Cardiac muscle cell (in vitro differentiated cells and primary cell): ENCODE data around the gene USP48. TPM values are rescaled to one million over a fixed set of nuclear protein-coding genes. Genes with fewer than 3 reads are reported as not detected.
A peak's percentile ranks its signal among the peaks of the same experiment; 100 is the strongest.

Experiments
- DNase-seq, 2 donors: peaks; one replicate each; pipeline versions ENCODE4 v3.0.0 to v3.0.0-alpha.2; 2010 to 2017; ENCODE audit warnings: low read depth in 1 of 2, low spot score in 1 of 2
- H3K27ac ChIP-seq: fragments of 200-600 bp; sonication (generic); 2 replicates; pipeline ENCODE4 v1.5.1; 2016
- H3K27me3 ChIP-seq: fragments of 200-600 bp; sonication (generic); 2 replicates; pipeline ENCODE4 v1.6.0; 2016; ENCODE audit warnings: control low read depth
- H3K36me3 ChIP-seq: fragments of 200-600 bp; sonication (generic); 2 replicates; pipeline ENCODE4 v1.5.1; 2016; ENCODE audit warnings: control low read depth
- H3K4me1 ChIP-seq: fragments of 200-600 bp; sonication (generic); 2 replicates; pipeline ENCODE4 v1.8.1; 2017; ENCODE audit warnings: low read depth, mild to moderate bottlenecking, mixed run types
- H3K4me3 ChIP-seq: fragments of 200-600 bp; sonication (generic); 2 replicates; pipeline ENCODE4 v1.5.1; 2016; ENCODE audit warnings: mild to moderate bottlenecking
- H3K9me3 ChIP-seq: fragments of 200-600 bp; sonication (generic); 2 replicates; pipeline ENCODE4 v1.5.1; 2017; ENCODE audit warnings: low read depth, mild to moderate bottlenecking, control low read depth
- CTCF ChIP-seq: IDR thresholded peaks from 2 replicates; pipeline ENCODE4 v1.5.1; 2012; ENCODE audit warnings: low read depth, mild to moderate bottlenecking, low read length
- polyA plus RNA-seq: library from polyadenylated mRNA; unstranded; fragments of >200 nt; fragmentation: Nextera tagmentation; extraction: Ambion mirVana; gene quantifications from 2 replicates; pipeline ENCODE4 v1.2.1, GENCODE V29; 2016
- total RNA-seq: library from RNA; depleted of rRNA; stranded (reverse); fragments of >200 nt; gene quantifications from 2 replicates; pipeline ENCODE4 v1.2.3, GENCODE V29; 2016

The USP48 gene
- total and polyA plus RNA-seq, 2 experiments from 2014 or later, result 29.6 to 52.4 TPM

GRCh38 chr1:21716169-21716568 lies 66.8 kb downstream of the USP48 start:
- TF ChIP-seq CTCF, result no peak
- Histone ChIP-seq H3K36me3 (peaks cover 45% of the 10 kb centered on the region), H3K4me1 (no peaks in the 10 kb centered on the region), H3K9me3 (no peaks in the 10 kb centered on the region), H3K4me3 (no peak overlapping the region), H3K27me3 (no peaks in the 10 kb centered on the region), H3K27ac (no peak overlapping the region)
- no peak for DNase-seq

- DNase-seq, result no peak
- TF ChIP-seq CTCF, result no peak
- H3K27me3 ChIP-seq, result no peaks in the 10 kb centered on the region
- H3K36me3 ChIP-seq, result peaks cover 13% of the 10 kb centered on the region
- H3K9me3 ChIP-seq, result no peaks in the 10 kb centered on the region
- H3K4me3 ChIP-seq, result no peak overlapping the region
- H3K4me1 ChIP-seq, result no peaks in the 10 kb centered on the region
- H3K27ac ChIP-seq, result no peak overlapping the region
These were observed 75.1 kb downstream of the USP48 start for GRCh38 chr1:21707891-21708290.

GRCh38 chr1:21707086-21707840 lies 75.7 kb downstream of the USP48 start:
- Histone ChIP-seq H3K9me3 (no peaks in the 10 kb centered on the region), H3K4me1 (no peaks in the 10 kb centered on the region), H3K27me3 (no peaks in the 10 kb centered on the region), H3K4me3 (no peak overlapping the region), H3K36me3 (peaks cover 19% of the 10 kb centered on the region), H3K27ac (no peak overlapping the region)
- no peak for TF ChIP-seq CTCF
- no peak for DNase-seq

GRCh38 chr1:21706151-21706835 lies 76.7 kb downstream of the USP48 start:
- TF ChIP-seq CTCF, result no peak
- H3K36me3 ChIP-seq, result peaks cover 26% of the 10 kb centered on the region
- no peak overlapping the region for H3K27ac ChIP-seq
- no peaks in the 10 kb centered on the region for H3K9me3 ChIP-seq
- H3K4me3 ChIP-seq, result no peak overlapping the region
- peak; percentile 26 to 30 for DNase-seq
- H3K27me3 ChIP-seq, result no peaks in the 10 kb centered on the region
- H3K4me1 ChIP-seq, result no peaks in the 10 kb centered on the region

GRCh38 chr1:21705303-21705980 lies 77.5 kb downstream of the USP48 start:
- TF ChIP-seq CTCF, result no peak
- Histone ChIP-seq H3K9me3 (no peaks in the 10 kb centered on the region), H3K27me3 (no peaks in the 10 kb centered on the region), H3K27ac (no peak overlapping the region), H3K4me3 (no peak overlapping the region), H3K36me3 (peaks cover 29% of the 10 kb centered on the region), H3K4me1 (no peaks in the 10 kb centered on the region)
- DNase-seq, result no peak
